Upper lobe of left lung (tissue), 4 donors: ENCODE data around the gene P3H2.

Experiments used
- EP300 ChIP-seq, 4 donors: sonication (generic); formaldehyde crosslinking; IDR thresholded peaks; one replicate each; pipeline ENCODE4 v1.5.1; 2017; ENCODE audit warnings: antibody characterized with exemption in 4 of 4, control low read depth in 2 of 4
- TF ChIP-seq, protein P1 (sequence below), 6 experiments: fragments of 450-650 bp in 4 of 6; fragments of 200-600 bp in 2 of 6; sonication (generic) in 2 of 6; IDR thresholded peaks; one replicate each; pipeline ENCODE4 v1.5.1; 2016 to 2019; ENCODE audit warnings: antibody characterized with exemption in 6 of 6

- TF ChIP-seq, protein P1, sequence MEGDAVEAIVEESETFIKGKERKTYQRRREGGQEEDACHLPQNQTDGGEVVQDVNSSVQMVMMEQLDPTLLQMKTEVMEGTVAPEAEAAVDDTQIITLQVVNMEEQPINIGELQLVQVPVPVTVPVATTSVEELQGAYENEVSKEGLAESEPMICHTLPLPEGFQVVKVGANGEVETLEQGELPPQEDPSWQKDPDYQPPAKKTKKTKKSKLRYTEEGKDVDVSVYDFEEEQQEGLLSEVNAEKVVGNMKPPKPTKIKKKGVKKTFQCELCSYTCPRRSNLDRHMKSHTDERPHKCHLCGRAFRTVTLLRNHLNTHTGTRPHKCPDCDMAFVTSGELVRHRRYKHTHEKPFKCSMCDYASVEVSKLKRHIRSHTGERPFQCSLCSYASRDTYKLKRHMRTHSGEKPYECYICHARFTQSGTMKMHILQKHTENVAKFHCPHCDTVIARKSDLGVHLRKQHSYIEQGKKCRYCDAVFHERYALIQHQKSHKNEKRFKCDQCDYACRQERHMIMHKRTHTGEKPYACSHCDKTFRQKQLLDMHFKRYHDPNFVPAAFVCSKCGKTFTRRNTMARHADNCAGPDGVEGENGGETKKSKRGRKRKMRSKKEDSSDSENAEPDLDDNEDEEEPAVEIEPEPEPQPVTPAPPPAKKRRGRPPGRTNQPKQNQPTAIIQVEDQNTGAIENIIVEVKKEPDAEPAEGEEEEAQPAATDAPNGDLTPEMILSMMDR (IDR thresholded peaks at IDR 0.05): no peak
- no peak for TF ChIP-seq EP300 (IDR thresholded peaks at IDR 0.05)
Measured at GRCh38 chr3:190012784-190013183, 107.9 kb downstream of the P3H2 start.
